ENCODE measurements around the gene KAZN.

- no peak for TF ChIP-seq CTCF (IDR thresholded peaks at IDR 0.05; ENCODE audit: insufficient read depth, low read depth, low read length)
- no peak for TF ChIP-seq EZH2 (IDR thresholded peaks at IDR 0.05; ENCODE audit: insufficient read depth, low read length)
These were observed 535.8 kb downstream of the KAZN start for GRCh38 chr1:15134285-15134684.
